Lung (tissue), 12 donors: ENCODE results near the gene PVALEF. TPM values are rescaled to one million over a fixed set of nuclear protein-coding genes. Genes with fewer than 3 reads are reported as not detected.

ENCODE experiments used
- ATAC-seq: fragments of 200-7000 bp; cut with Tn5 transposase; one replicate; pipeline ENCODE4 v1.9.1; 2020; ENCODE audit warnings: moderate number of reproducible peaks; ENCODE audit not compliant: insufficient read depth, low FRiP score
- DNase-seq, 3 donors: peaks; one replicate each; pipeline ENCODE4 v3.0.0-alpha.2; 2013 to 2017
- H3K27ac ChIP-seq, 2 donors: one replicate each; pipeline ENCODE4 v1.5.1; 2013; ENCODE audit warnings: mild to moderate bottlenecking in 2 of 2, moderate library complexity in 2 of 2, control low read depth in 1 of 2, inconsistent platforms in 1 of 2, low read depth in 1 of 2, low read length in 1 of 2
- H3K27me3 ChIP-seq, 3 donors: one replicate each; pipeline ENCODE4 v1.5.1; 2013; ENCODE audit warnings: low read length in 2 of 3; ENCODE audit not compliant: control insufficient read depth in 3 of 3, insufficient read depth in 3 of 3
- H3K36me3 ChIP-seq, 4 donors: one replicate each; pipeline ENCODE4 v1.5.1; 2013; ENCODE audit warnings: low read length in 4 of 4, mild to moderate bottlenecking in 1 of 4, moderate library complexity in 1 of 4; ENCODE audit not compliant: control insufficient read depth in 4 of 4, insufficient read depth in 4 of 4
- H3K4me1 ChIP-seq, 5 donors: one replicate each; pipeline ENCODE4 v1.5.1; 2013; ENCODE audit warnings: low read length in 5 of 5, mild to moderate bottlenecking in 2 of 5, moderate library complexity in 1 of 5; ENCODE audit not compliant: control insufficient read depth in 5 of 5, insufficient read depth in 5 of 5
- H3K4me3 ChIP-seq: one replicate; pipeline ENCODE4 v1.5.1; 2013; ENCODE audit warnings: mild to moderate bottlenecking, control low read depth, moderate library complexity
- H3K9ac ChIP-seq, 2 donors: one replicate each; pipeline ENCODE4 v1.5.1; 2013; ENCODE audit warnings: low read length in 2 of 2, control low read depth in 1 of 2; ENCODE audit not compliant: insufficient read depth in 1 of 2
- H3K9me3 ChIP-seq, 4 donors: one replicate each; pipeline ENCODE4 v1.5.1; 2013; ENCODE audit warnings: low read length in 3 of 4, mild to moderate bottlenecking in 1 of 4, moderate library complexity in 1 of 4; ENCODE audit not compliant: control insufficient read depth in 4 of 4, insufficient read depth in 3 of 4
- CTCF ChIP-seq: IDR thresholded peaks from 2 replicates; pipeline ENCODE4 v1.5.1; 2012; ENCODE audit warnings: mild to moderate bottlenecking; ENCODE audit errors: control extremely low read depth, extremely low read depth
- WGBS, 2 donors: extraction: QIAGEN DNeasy Blood & Tissue Kit; methylation state at CpG; one replicate each; pipeline ENCODE4 v1.1.7; 2013; 5-methylcytosine and 5-hydroxymethylcytosine counted together
- polyA plus RNA-seq, 2 donors: library from polyadenylated mRNA; stranded (reverse); fragments of 200-250 nt; gene quantifications; one replicate each; pipeline ENCODE4 v1.2.1, GENCODE V29; 2013
- total RNA-seq, 2 donors: library from RNA; depleted of rRNA in 1 of 2; stranded (reverse); fragments of >200 nt in 1 of 2; gene quantifications; one replicate each; pipeline ENCODE4 v1.2.1, GENCODE V29; 2014 to 2021
- donor health status: control.
- donor health status: control.
- donor health status: Bipolar disorder and iron deficiency.
- donor health status: healthy.
- donor health status: DM: yes; HTN: yes; CAD: no.

Gene PVALEF
- total and polyA plus RNA-seq, 4 donors, result not detected

GRCh38 chr17:81191116-81191515, 25.8 kb downstream of the PVALEF start:
- WGBS, 2 donors, result 91 to 92% methylated on average over 20 of the region's 20 CpGs
- TF ChIP-seq CTCF, result no peak
- Histone ChIP-seq H3K9me3 (no peaks in the 10 kb centered on the region), H3K4me3 (no peak overlapping the region), H3K36me3 (peaks cover 0 to 15% (median 0%) of the 10 kb centered on the region in 4 donors), H3K9ac (no peak overlapping the region), H3K27ac (no peak overlapping the region), H3K27me3 (no peaks in the 10 kb centered on the region), H3K4me1 (peaks cover 0 to 11% (median 0%) of the 10 kb centered on the region in 5 donors)
- ATAC-seq (no peak), DNase-seq (no peak)

- ATAC-seq (no peak), DNase-seq (no peak)
- Histone ChIP-seq H3K9ac (no peak overlapping the region), H3K27ac (no peak overlapping the region), H3K4me3 (no peak overlapping the region), H3K36me3 (peaks cover 0 to 15% (median 0%) of the 10 kb centered on the region in 4 donors), H3K4me1 (peaks cover 0 to 13% (median 0%) of the 10 kb centered on the region in 5 donors), H3K27me3 (no peaks in the 10 kb centered on the region), H3K9me3 (no peaks in the 10 kb centered on the region)
- 92 to 96% methylated on average over 14 of the region's 14 CpGs for WGBS, 2 donors
- TF ChIP-seq CTCF, result no peak
These were observed 26.3 kb downstream of the PVALEF start for GRCh38 chr17:81191646-81192045.

GRCh38 chr17:81192386-81193050, 27.2 kb downstream of the PVALEF start:
- Histone ChIP-seq H3K4me3 (no peak overlapping the region), H3K36me3 (peaks cover 0 to 15% (median 0%) of the 10 kb centered on the region in 4 donors), H3K4me1 (peaks cover 0 to 13% (median 0%) of the 10 kb centered on the region in 5 donors), H3K9ac (no peak overlapping the region), H3K27me3 (no peaks in the 10 kb centered on the region), H3K9me3 (no peaks in the 10 kb centered on the region), H3K27ac (no peak overlapping the region)
- no peak for DNase-seq
- 92% methylated on average over 27 to 34 of the region's 34 CpGs for WGBS, 2 donors
- ATAC-seq, result no peak
- no peak for TF ChIP-seq CTCF

GRCh38 chr17:81193051-81193410, 27.7 kb downstream of the PVALEF start:
- 93 to 95% methylated on average over 17 of the region's 17 CpGs for WGBS, 2 donors

More at GRCh38 chr17:81193051-81193410, 27.7 kb downstream of the PVALEF start:
- DNase-seq (no peak), ATAC-seq (no peak)
- Histone ChIP-seq H3K27me3 (no peaks in the 10 kb centered on the region), H3K36me3 (peaks cover 0 to 15% (median 0%) of the 10 kb centered on the region in 4 donors), H3K27ac (no peak overlapping the region), H3K4me3 (no peak overlapping the region), H3K9me3 (no peaks in the 10 kb centered on the region), H3K4me1 (peaks cover 0 to 13% (median 0%) of the 10 kb centered on the region in 5 donors), H3K9ac (no peak overlapping the region)
- TF ChIP-seq CTCF, result no peak
